ENCODE data around the gene NELL1.

The NELL1 gene

DNA sequence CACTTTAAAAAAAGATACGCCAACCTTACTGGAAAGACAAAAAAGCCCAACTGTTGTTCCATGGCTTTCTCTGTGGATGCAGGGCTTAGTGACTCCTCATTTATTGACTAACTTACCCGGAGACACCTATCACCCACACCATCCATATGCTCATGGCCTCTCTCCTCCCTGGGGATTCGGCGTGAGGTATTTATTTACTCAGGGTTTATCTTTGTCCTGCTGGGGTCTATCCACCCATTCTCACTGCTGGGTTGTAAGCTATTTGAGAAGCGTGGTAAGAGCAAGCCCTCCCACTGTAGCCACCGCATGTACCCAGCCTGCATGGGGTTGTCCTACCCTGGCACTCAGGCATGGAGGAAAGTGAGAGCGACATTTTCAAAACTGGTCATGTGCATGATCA, 93.6 kb downstream of the NELL1 start:
- no peak for FAIRE-seq
- TF ChIP-seq POLR2A (IDR thresholded peaks at IDR 0.05; ENCODE audit: low read depth, low read length): no peak
- DNase-seq (ENCODE audit: insufficient read length, low spot score): no peak

DNA sequence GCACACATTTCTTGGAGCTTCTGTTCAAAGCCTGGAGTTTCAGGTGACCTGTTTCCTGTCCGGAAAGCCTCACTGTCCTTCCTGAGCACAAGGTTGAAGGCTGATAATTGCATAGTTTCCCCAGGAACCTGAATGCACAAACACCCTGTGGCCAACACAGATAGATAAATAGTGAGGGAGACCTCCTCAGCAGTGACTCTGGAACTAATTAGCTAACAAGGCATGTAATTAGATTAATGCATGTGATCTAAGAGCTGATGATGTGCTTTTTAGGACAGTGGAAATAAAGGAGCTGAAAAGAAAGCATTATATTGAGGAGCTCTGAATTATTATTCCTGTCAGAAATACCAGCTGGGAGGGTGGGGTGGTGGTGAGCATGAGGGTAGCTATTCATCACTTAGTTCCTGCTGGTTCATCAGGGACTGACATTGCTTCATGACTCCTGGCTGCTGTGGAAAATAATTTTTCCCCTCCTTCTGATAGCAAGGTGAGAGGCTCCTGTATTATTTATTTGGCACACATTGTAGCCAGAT, 101.1 kb downstream of the NELL1 start:
- no peak for FAIRE-seq
- no peak for TF ChIP-seq POLR2A (IDR thresholded peaks at IDR 0.05; ENCODE audit: low read depth, low read length)
- no peak for DNase-seq (ENCODE audit: insufficient read length, low spot score)

DNA sequence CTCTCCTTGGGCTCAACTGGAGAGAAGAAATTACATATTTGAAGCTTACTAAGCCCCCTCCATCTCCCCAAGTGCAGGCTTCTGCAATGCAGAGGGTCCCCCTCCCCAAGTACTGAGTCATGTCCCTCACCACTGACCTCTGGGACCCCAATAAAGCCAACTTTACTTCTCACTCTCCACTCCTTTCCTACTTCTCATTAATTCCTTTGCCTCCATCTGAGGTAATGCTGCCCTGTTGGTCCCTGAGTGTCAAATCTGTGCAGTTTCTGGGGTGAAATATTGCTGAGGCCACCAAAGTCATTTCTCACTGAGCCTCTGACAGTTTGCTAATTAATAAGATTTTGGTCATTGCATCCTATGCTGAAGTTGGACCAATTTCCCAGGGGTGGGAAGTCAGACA, 101.6 kb downstream of the NELL1 start:
- no peak for TF ChIP-seq POLR2A (IDR thresholded peaks at IDR 0.05; ENCODE audit: low read depth, low read length)
- FAIRE-seq (no peak), DNase-seq (ENCODE audit: insufficient read length, low spot score) (no peak)

DNA sequence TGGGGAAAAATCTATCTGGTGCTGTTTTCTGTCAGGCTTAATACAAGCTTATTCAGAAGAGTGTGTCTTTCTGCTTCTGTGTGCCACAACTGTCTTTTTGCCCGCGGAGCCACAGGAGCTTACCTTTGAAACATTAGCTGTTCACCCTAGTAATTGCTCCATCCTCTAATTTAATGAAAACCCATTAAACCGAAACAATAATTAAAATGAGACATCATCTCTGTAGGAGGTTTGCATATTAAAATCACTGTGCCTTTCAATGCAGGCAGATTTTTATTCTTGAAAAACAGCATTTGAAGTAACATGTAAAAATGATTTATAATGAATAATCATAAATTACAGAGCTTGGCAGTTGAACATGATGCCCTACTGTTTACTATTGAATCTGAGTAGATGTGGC, 102.3 kb downstream of the NELL1 start:
- FAIRE-seq (no peak), DNase-seq (ENCODE audit: insufficient read length, low spot score) (no peak)
- TF ChIP-seq POLR2A (IDR thresholded peaks at IDR 0.05; ENCODE audit: low read depth, low read length): no peak

DNA sequence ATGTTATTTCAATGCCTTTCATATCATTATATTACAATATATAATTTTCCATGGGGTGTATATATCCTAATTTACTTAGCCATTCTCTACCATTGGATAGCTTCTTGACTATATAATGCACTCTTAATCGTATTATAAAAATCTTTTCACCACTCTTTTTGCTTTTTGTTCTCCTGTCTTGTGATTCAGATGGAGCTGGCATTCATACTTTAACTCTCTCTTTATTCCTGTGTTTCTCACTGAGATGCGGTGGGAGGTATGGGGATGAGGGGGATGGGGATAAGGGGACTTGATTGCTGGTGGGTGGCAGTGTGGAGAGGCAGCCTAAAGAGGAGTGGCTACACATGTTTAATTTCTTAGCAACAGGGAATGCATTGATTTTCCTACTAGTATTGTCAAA, 105.9 kb downstream of the NELL1 start:
- no peak for TF ChIP-seq POLR2A (IDR thresholded peaks at IDR 0.05; ENCODE audit: low read depth, low read length)
- DNase-seq (ENCODE audit: insufficient read length, low spot score) (no peak), FAIRE-seq (no peak)

DNA sequence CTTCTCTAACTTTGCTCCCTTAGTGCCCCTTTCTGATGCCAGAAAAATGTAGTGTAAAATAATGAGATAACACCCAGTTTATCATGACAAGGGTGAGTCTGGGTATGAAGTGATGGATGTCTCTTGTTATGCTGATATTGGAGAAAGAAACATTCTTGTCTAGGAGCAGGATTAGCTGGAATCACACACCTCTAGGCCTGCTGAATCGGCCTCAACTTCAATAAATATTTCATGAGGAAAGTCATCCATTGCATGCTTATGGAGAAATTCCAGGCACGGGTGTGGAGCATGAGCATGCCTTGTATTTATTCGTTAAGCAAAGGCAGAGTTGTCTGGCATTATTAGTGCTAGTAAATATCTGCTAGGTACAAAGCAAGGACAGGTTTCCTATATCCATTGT, 113.4 kb downstream of the NELL1 start:
- FAIRE-seq (no peak), DNase-seq (ENCODE audit: insufficient read length, low spot score) (no peak)
- TF ChIP-seq POLR2A (IDR thresholded peaks at IDR 0.05; ENCODE audit: low read depth, low read length): no peak

- TF ChIP-seq POLR2A (IDR thresholded peaks at IDR 0.05; ENCODE audit: low read depth, low read length): no peak
- DNase-seq (ENCODE audit: insufficient read length, low spot score): no peak
- no peak for FAIRE-seq
Measured at GRCh38 chr11:20783220-20783619, 113.8 kb downstream of the NELL1 start.

- FAIRE-seq (no peak), DNase-seq (ENCODE audit: insufficient read length, low spot score) (no peak)
- TF ChIP-seq POLR2A (IDR thresholded peaks at IDR 0.05; ENCODE audit: low read depth, low read length): no peak
Measured at GRCh38 chr11:20790622-20791021, 121.2 kb downstream of the NELL1 start.

DNA sequence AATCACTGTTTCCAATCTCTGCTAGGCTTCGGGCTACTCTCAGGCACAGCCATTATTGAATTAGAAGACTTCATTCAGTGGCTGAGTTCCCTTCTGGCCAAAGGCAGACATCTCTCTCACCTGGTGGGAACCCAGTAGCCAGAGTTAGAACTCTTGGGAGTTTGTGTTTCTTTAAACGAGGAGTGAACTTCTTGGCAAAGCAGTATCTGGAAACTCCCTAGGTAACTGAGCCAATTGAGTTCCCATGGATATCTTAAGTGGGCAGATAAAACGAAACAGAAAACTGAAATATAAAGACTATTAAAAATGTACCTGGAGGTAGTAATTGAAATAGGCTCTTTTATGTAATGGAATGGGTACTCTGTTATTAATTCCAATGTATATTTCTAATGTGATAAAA, 125.6 kb downstream of the NELL1 start:
- no peak for FAIRE-seq
- no peak for TF ChIP-seq POLR2A (IDR thresholded peaks at IDR 0.05; ENCODE audit: low read depth, low read length)
- no peak for DNase-seq (ENCODE audit: insufficient read length, low spot score)

DNA sequence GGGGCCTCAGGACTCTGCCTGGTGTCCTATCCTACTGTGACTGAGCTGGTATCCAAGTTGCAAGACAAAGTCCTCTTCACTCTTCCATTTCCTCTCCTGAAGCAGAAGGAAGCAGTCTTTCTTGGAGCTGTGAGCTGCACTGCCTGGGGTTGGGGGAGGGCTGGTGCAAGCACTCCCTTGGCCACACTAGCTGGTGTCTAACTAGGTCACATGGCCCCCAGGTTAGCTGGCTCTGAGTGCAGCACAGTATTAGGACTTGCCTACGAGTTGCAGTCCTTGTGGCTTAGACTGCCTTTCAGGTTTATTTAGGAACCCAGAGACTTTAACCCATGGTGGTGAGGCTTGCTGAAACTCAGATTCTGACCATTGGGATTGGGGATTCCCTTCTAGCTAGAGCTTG, 138.9 kb downstream of the NELL1 start:
- no peak for TF ChIP-seq POLR2A (IDR thresholded peaks at IDR 0.05; ENCODE audit: low read depth, low read length)
- DNase-seq (ENCODE audit: insufficient read length, low spot score) (no peak), FAIRE-seq (no peak)

- no peak for TF ChIP-seq POLR2A (IDR thresholded peaks at IDR 0.05; ENCODE audit: low read depth, low read length)
- DNase-seq (ENCODE audit: insufficient read length, low spot score) (no peak), FAIRE-seq (no peak)
Measured at GRCh38 chr11:20821046-20821445, 151.7 kb downstream of the NELL1 start.

GRCh38 chr11:20821470-20821869, 152.1 kb downstream of the NELL1 start:
- no peak for TF ChIP-seq POLR2A (IDR thresholded peaks at IDR 0.05; ENCODE audit: low read depth, low read length)
- FAIRE-seq (no peak), DNase-seq (ENCODE audit: insufficient read length, low spot score) (no peak)

DNA sequence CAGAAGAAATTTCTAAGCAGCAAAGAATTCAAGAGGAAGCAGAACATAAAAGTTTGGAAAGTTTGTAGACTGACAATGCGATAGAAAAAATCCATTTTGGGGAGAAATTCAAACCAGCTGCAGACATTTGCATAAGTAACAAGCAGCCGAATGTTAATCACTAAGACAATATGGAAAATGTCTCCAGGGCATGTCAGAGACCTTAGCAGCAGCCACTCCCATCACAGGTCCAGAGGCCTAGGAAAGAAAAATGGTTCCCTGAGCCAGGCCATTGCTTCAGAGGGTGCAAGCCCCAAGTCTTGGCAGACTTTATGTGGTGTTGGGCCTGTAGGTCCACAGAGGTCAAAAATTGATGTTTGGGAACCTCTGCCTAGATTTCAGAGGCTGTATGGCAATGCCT, 155.4 kb downstream of the NELL1 start:
- no peak for FAIRE-seq
- no peak for TF ChIP-seq POLR2A (IDR thresholded peaks at IDR 0.05; ENCODE audit: low read depth, low read length)
- no peak for DNase-seq (ENCODE audit: insufficient read length, low spot score)

DNA sequence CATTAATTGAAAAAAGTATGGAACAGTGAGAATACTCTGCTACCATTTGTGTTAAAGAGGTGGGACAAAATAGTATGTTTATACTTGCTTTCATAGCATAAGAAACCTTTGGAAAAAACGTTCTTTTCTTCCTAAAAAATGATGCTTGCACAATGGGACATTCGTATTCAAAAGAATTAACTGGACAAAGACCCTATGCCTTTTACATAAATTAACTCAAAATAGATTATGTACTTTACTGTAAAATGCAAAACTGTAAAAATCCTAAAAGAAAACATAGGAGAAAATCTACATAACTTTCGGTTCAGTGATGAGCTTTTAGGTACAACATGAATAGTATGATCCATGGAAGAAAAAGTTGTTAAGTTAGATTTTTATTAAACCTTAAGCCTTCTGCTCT, 166.2 kb downstream of the NELL1 start:
- FAIRE-seq (no peak), DNase-seq (ENCODE audit: insufficient read length, low spot score) (no peak)
- no peak for TF ChIP-seq POLR2A (IDR thresholded peaks at IDR 0.05; ENCODE audit: low read depth, low read length)

GRCh38 chr11:20839231-20839630, 169.8 kb downstream of the NELL1 start:
- FAIRE-seq: no peak
- no peak for DNase-seq (ENCODE audit: insufficient read length, low spot score)
- TF ChIP-seq POLR2A (IDR thresholded peaks at IDR 0.05; ENCODE audit: low read depth, low read length): no peak

GRCh38 chr11:20840341-20840740, 171.0 kb downstream of the NELL1 start:
- DNase-seq (ENCODE audit: insufficient read length, low spot score): no peak
- TF ChIP-seq POLR2A (IDR thresholded peaks at IDR 0.05; ENCODE audit: low read depth, low read length): no peak
- FAIRE-seq: no peak

Measured in H54 (cell line).